HUES6 (cell line): ENCODE data around the gene SSTR3.

Source experiments
- H3K27ac ChIP-seq: 2 replicates; pipeline ENCODE4 v1.7.0; 2013; ENCODE audit warnings: low read depth, mild to moderate bottlenecking, low read length, inconsistent platforms
- H3K27me3 ChIP-seq: 2 replicates; pipeline ENCODE4 v1.6.1; 2013; ENCODE audit warnings: low read length; ENCODE audit not compliant: control insufficient read depth, insufficient read depth
- H3K36me3 ChIP-seq: 2 replicates; pipeline ENCODE4 v1.6.1; 2013; ENCODE audit warnings: low read length; ENCODE audit not compliant: control insufficient read depth, insufficient read depth
- H3K4me1 ChIP-seq: 2 replicates; pipeline ENCODE4 v1.6.1; 2013; ENCODE audit warnings: low read length; ENCODE audit not compliant: control insufficient read depth, insufficient read depth
- H3K4me3 ChIP-seq: 2 replicates; pipeline ENCODE4 v1.5.1; 2013; ENCODE audit warnings: low read depth, low read length
- H3K9ac ChIP-seq: one replicate; pipeline ENCODE4 v1.6.1; 2013; ENCODE audit warnings: mild to moderate bottlenecking, low read length
- H3K9me3 ChIP-seq: 2 replicates; pipeline ENCODE4 v1.6.1; 2013; ENCODE audit warnings: low read depth, low read length; ENCODE audit not compliant: control insufficient read depth, insufficient read depth

SSTR3 gene

DNA sequence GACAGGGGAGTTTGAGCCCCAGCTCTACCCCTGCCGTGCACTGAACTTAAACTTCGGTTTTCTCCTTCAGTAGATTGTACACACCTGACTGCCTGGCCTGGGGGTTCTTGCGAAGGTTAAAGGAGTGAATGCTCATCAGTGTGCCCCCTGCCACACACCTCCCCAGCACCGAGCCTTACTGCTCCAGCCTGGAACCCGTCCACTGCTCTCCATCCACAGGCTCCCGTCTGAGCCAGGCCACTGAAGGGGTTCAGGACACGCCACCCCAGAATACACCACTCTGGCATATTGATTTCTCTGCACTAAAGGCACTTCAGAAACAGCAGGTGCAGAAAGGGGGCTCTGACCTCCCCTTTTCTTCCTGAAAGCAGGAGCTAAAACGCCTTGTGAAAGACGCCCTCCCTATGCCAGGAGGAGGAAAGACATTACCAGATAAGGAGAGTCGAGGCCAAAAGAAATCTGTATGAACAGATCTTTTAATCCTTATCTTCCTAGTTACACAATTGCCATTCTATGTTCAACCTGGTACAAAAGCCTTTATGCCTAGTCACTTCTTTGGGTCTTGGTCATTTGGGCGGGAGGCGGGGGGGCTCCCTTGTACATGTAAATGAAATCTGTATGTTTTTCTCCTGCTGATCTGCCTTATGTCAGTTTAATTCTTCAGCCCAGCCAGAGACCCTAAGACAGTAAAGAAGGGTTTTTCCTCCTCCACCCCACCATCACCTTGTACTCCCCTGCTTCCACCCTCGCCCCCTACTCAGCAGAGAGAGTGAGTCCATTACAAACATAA is 1.9 kb upstream of the SSTR3 start:
- Histone ChIP-seq H3K4me3 (no peak overlapping the region), H3K36me3 (no peaks in the 10 kb centered on the region), H3K4me1 (peaks cover 8% of the 10 kb centered on the region), H3K9ac (no peak overlapping the region), H3K27ac (no peak overlapping the region), H3K27me3 (peaks cover 5% of the 10 kb centered on the region; the same call in 1 of the 2 replicates), H3K9me3 (no peaks in the 10 kb centered on the region)

DNA sequence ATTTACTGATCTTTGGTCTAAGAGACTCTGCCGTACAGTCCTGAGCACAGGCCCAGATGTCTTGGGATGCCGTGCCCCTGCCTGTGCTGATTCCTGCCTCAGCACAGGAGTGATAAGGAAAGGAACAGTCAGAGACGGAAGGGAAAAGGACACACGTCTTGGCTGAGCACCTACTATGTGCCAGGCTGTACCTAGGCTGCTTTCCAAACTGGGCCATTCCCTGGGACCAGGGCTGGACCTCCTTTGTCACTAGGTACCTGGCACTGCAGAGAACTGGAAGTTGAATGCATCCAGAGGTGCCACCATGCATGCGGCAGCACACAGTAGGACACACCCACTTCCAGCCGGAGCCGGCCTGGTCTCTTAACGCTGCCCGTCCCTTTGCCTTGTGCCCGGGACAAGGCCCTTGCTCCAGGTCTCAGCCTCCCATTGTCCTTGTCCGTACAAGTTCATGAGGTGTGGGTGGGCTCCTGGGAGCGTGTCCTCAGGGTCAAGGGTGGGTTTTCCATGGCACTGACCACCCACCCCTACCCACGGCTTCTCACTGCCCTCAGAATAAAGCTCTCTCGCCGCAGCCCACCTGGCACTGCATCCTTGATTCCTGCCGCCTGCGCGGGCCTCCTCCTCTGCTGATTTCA is 1.1 kb upstream of the SSTR3 start:
- H3K9me3 ChIP-seq = no peaks in the 10 kb centered on the region
- no peak overlapping the region for H3K4me3 ChIP-seq
- H3K27ac ChIP-seq = no peak overlapping the region
- no peaks in the 10 kb centered on the region for H3K27me3 ChIP-seq
- H3K9ac ChIP-seq = no peak overlapping the region
- H3K4me1 ChIP-seq = peaks cover 8% of the 10 kb centered on the region
- H3K36me3 ChIP-seq = no peaks in the 10 kb centered on the region

DNA sequence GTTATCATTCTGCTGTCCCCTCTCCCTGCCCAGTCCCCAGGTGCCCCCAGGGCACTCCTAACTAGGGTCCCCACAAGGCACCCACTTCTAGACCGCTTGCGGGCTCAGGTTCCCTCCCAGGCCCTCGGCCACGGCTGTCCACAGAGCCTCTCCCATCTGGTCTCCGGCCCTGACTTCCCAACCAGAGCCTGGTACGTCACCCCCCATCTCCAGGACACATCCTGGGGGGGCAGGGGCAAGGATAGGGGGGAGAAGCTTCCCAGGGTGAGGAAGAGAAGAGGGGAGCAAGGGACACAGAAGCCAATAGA is 457 bp downstream of the SSTR3 start:
- no peak overlapping the region for H3K9ac ChIP-seq
- no peak overlapping the region for H3K27ac ChIP-seq
- no peaks in the 10 kb centered on the region for H3K27me3 ChIP-seq
- H3K4me1 ChIP-seq = peaks cover 8% of the 10 kb centered on the region
- no peaks in the 10 kb centered on the region for H3K9me3 ChIP-seq
- no peak overlapping the region for H3K4me3 ChIP-seq
- no peaks in the 10 kb centered on the region for H3K36me3 ChIP-seq

DNA sequence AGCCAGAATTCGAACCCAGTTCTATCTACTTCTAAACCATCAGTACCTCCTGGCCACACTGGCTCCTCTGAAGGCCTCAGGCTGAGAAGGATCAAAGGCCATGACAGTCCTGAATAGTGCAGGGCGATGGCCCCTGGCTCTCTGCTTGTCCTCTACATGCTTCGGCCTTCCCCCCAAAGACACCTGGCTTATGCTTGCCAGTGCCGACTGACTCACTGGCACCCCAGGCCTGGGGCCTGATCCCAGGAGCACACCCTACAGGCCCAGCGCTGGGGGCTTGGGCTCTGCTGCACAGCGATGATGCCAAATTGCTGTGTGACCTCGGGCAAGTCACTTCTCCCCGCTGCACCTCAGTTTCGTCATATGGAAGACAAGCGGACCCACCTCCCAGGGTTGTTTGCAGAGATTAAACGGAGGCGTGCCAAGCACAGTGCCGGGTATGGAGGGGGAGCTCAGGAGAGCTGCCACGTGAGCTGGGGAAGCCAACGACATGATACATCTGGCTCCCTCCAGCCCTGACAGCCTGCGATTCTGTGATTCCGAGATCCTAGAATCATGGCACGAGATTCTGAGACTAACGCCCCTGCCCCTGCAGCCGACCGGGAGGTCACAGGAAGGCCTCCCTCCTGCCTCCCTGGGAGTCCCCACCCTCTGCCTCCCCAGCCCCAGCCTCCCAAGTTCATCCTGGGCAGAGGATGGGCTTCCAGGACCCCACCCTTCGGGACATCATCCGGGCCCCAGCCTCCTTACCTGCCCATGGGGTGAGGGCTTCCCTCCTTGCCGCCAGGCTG is 1.0 kb downstream of the SSTR3 start:
- H3K36me3 ChIP-seq = no peaks in the 10 kb centered on the region
- no peaks in the 10 kb centered on the region for H3K27me3 ChIP-seq
- peaks cover 8% of the 10 kb centered on the region for H3K4me1 ChIP-seq
- no peak overlapping the region for H3K9ac ChIP-seq
- H3K9me3 ChIP-seq = no peaks in the 10 kb centered on the region
- no peak overlapping the region for H3K4me3 ChIP-seq
- H3K27ac ChIP-seq = no peak overlapping the region

DNA sequence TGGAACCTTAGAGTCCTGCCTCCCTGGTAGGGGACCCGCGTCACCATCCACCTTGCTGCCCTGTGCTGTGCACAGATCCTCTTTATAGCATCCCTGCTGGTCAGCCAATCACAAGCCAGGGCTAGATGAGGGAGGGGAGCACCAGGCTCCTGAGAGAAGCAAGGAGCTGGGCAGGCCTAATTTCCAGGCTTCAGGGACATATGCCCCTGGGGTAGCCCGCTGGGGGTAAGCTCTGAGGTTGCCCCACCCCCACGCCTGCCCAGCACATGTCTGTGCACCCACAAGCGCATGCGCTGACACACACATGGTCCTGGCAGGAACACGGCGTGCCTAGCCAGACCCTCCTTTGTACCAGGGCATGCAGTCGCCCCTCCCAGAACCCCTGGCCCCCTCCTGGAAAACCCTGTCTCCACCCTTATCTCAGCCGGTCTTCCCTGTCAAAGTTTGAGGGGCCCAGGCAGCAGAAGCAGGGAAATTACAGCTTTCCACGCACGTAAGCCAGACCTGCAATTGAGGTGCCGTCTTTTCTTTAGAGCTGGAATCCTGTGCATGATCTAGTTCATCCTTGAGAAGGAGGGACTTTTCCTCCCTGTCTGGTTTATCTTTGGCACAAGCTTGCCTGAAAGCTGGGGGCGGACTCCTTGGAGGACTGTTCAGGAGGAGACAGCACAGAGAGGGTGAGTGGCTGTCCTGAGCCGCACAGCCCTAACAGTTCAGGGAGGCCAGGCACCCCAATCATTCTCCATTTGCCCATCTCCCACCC is 2.1 kb downstream of the SSTR3 start:
- Histone ChIP-seq H3K4me3 (no peak overlapping the region), H3K27ac (no peak overlapping the region), H3K9me3 (no peaks in the 10 kb centered on the region), H3K27me3 (no peaks in the 10 kb centered on the region), H3K4me1 (peaks cover 8% of the 10 kb centered on the region), H3K36me3 (no peaks in the 10 kb centered on the region), H3K9ac (no peak overlapping the region)

DNA sequence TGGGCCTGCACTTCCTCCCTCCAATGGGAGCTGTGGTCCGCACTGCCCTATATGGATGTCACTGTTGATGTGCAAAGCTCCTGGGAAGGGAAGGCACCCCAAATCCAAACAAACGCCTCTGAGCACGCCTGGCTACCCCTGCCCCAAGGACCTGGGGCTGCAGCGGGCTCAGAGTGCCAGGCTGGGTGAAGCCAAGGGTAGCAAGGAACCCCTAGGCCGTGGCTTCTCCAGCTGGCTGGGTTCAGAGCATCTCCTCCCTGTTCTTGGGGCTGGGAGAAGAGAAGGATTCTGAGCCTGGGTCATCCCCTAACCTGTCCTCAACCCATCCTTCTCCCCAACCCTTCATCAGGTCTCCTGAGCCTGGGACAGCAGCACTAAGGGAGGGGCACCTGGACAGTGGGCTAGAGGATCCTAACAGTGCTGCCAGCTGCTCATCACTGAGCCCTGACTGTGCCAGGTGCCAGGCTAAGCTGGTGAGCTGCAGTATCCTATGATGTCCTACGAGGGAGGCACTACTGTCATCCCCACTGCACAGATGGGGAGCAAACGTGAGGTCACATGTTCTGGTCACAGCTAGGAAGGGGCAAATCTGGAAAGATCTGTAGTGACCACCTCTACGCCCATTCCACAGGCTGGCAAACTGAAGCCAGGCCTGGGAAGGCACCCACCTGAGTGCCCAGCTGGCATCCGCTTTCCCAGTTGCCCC is 3.0 kb downstream of the SSTR3 start:
- Histone ChIP-seq H3K27me3 (no peaks in the 10 kb centered on the region), H3K27ac (no peak overlapping the region), H3K4me3 (no peak overlapping the region), H3K9ac (no peak overlapping the region), H3K36me3 (no peaks in the 10 kb centered on the region), H3K4me1 (peaks cover 8% of the 10 kb centered on the region), H3K9me3 (no peaks in the 10 kb centered on the region)

DNA sequence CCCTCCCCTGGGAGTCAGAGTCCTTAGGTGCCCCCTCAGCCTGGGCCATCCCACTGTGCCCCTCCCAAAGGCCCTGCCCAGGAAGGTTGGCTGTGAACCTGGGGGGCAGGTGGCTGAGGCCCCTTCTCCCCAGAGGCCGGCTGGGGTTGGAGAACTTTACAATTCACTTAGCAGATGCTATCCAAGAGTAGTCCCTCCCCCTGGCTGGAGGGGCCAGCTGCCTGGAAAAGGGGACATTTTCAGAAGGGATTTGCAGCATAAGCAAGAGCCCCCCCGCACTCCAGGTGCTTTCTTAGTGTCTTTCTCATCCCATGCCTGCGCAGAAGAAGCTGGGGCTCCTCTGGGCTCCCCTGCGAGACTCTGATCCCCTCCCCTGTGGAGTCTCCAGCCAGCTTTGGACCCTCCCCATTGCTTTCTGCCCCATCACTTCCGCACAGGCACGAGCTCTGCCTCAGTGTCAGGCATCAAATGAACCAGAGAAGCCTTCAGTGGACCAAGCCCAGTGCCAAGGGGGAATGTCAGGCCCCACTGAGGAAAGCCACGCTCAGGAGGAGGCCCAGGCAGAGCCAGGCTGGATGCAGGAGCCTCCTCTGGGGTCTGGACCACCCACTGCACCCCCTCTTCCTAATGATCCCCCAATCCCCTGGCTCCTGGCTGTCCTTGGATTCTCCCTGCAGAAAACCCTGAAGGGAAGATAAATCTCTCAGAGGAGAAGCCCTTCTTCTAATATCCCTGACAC is 3.7 kb downstream of the SSTR3 start:
- H3K4me1 ChIP-seq = peaks cover 8% of the 10 kb centered on the region
- H3K9ac ChIP-seq = no peak overlapping the region
- no peaks in the 10 kb centered on the region for H3K36me3 ChIP-seq
- no peak overlapping the region for H3K27ac ChIP-seq
- H3K27me3 ChIP-seq = no peaks in the 10 kb centered on the region
- H3K4me3 ChIP-seq = no peak overlapping the region
- H3K9me3 ChIP-seq = no peaks in the 10 kb centered on the region

DNA sequence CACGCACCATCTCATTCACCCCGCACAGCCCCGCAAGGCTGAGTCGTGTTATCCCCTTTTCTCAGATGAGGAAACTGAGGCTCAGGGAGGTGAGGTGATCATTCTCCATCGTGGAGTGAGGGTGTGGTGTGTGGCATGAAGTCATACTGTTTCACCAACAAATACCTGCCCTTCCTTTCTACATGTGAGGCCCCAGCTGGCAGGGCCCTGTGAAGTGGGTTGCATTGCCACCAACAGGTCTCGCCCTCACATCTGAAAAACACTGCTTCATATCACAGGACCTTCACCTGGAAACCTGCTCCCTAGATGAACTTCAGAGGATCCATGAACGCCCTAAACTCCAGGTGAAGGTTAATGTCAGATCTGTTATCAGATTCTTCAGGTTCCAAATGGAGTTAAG is 4.3 kb downstream of the SSTR3 start:
- Histone ChIP-seq H3K4me3 (no peak overlapping the region), H3K36me3 (no peaks in the 10 kb centered on the region), H3K27me3 (no peaks in the 10 kb centered on the region), H3K9me3 (no peaks in the 10 kb centered on the region), H3K9ac (no peak overlapping the region), H3K27ac (no peak overlapping the region), H3K4me1 (peaks cover 8% of the 10 kb centered on the region)

DNA sequence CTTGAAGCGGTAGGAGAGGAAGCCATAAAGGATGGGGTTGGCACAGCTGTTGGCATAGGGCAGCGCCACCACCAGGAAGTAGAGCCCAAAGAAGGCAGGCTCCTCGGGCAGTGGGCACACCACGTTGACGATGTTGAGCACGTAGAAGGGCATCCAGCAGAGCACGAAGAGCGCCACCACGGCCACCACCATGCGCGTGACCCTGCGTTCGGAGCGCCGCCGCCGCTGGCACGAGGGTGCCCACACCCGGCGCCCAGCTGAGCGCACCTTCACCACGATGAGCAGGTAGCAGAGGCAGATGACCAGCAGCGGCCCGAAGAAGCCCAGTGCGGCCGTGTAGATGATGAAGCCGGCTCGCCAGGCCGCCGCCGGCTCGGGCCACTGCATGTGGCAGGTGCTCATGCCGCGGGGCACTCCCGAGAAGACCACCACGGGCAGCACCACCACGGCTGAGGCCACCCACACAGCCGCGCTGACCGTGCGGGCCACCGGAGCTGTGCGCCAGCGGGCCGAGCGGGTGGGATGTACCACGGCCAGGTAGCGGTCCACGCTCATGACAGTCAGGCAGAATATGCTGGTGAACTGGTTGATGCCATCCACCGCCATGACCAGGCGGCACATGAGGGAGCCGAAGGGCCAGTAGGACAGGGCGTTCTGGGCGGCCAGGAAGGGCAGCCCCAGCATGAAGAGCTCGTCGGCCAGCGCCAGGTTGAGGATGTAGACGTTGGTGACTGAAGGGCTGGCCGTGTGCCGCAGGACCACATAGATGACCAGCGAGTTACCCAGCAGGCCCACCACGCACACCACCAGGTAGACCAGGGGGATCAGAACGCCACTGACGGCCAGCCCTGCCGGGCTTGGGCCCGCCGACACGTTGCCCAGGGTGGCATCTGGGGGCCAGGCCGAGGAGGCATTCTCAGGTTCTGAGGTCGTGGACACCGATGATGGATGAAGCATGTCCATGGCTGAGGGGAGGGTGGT is 5.1 kb downstream of the SSTR3 start:
- Histone ChIP-seq H3K36me3 (no peaks in the 10 kb centered on the region), H3K27ac (no peak overlapping the region), H3K9me3 (no peaks in the 10 kb centered on the region)

More for the DNA sequence above, 5.1 kb downstream of the SSTR3 start:
- H3K9ac ChIP-seq = no peak overlapping the region
- no peaks in the 10 kb centered on the region for H3K27me3 ChIP-seq
- 0 out of 2 replicates have a peak, but pooled peaks cover 4% of the 10 kb centered on the region for H3K4me1 ChIP-seq
- no peak overlapping the region for H3K4me3 ChIP-seq
